A549 (cell line): ENCODE measurements around the gene MCRIP1. TPM values are rescaled to one million over a fixed set of nuclear protein-coding genes. Genes with fewer than 3 reads are reported as not detected.

Source experiments
- ATAC-seq, 2 experiments: fragments of 200-7000 bp in 1 of 2; fragments of >200 bp in 1 of 2; cut with Nextera tagmentation in 1 of 2; cut with Tn5 transposase in 1 of 2; 3 replicates each; pipeline versions ENCODE4 v1.8.0 to v1.9.1; 2018 to 2020; ENCODE audit warnings: mild to moderate bottlenecking in 1 of 2, moderate library complexity in 1 of 2
- CTCF ChIA-PET: fragments of 300-600 bp; sonication (Branson Sonifier 250); formaldehyde crosslinking; extraction: SDS; loops from one replicate; lab custom pipeline; 2021; ENCODE audit warnings: antibody characterized with exemption, inconsistent platforms; lab: Yijun Ruan, JAX
- POLR2A ChIA-PET: fragments of 350-600 bp; formaldehyde crosslinking; extraction: SDS; loops from one replicate; lab custom pipeline; 2021; ENCODE audit warnings: antibody characterized with exemption, inconsistent platforms; lab: Yijun Ruan, JAX
- DNase-seq, 2 experiments: peaks; one replicate each; pipeline versions ENCODE4 v3.0.0 to v3.0.0-alpha.2; 2011 to 2016; ENCODE audit warnings: low read depth in 1 of 2, low spot score in 1 of 2
- FAIRE-seq: peaks from 2 replicates; lab custom pipeline; 2011; peaks lifted over from hg19 to GRCh38; lab: Jason Lieb, UNC
- H3K27ac ChIP-seq, 2 experiments: fragments of >200 bp; sonication (Bioruptor Twin); formaldehyde crosslinking; 3 replicates each; pipeline ENCODE4 v1.5.1; 2016 to 2017
- H3K4me1 ChIP-seq: fragments of >200 bp; sonication (Bioruptor Twin); formaldehyde crosslinking; 3 replicates; pipeline ENCODE4 v1.6.1; 2016
- H3K4me2 ChIP-seq: fragments of >200 bp; sonication (Bioruptor Twin); formaldehyde crosslinking; 3 replicates; pipeline ENCODE4 v1.6.1; 2016
- H3K4me3 ChIP-seq: fragments of >200 bp; sonication (Bioruptor Twin); formaldehyde crosslinking; 3 replicates; pipeline ENCODE4 v1.5.1; 2016
- H3K9me3 ChIP-seq: fragments of >200 bp; sonication (Bioruptor Twin); formaldehyde crosslinking; 3 replicates; pipeline ENCODE4 v1.6.1; 2016
- CHD2 ChIP-seq: fragments of 150-350 bp; IDR thresholded peaks from 2 replicates; pipeline ENCODE4 v1.6.1; 2014; ENCODE audit warnings: low read length; ENCODE audit not compliant: partially characterized antibody
- CHD4 ChIP-seq: fragments of 200-600 bp; sonication (generic); IDR thresholded peaks from 2 replicates; pipeline ENCODE4 v1.6.1; 2016; ENCODE audit warnings: antibody characterized with exemption, mild to moderate bottlenecking, borderline replicate concordance
- FOSB ChIP-seq: fragments of 250-450 bp; sonication (Bioruptor Pico); IDR thresholded peaks from 2 replicates; pipeline ENCODE4 v1.5.0; 2020; ENCODE audit warnings: mild to moderate bottlenecking, moderate library complexity
- HES2 ChIP-seq: fragments of >200 bp; sonication (Bioruptor Twin); formaldehyde crosslinking; IDR thresholded peaks from 2 replicates; pipeline ENCODE4 v1.6.1; 2016
- JUN ChIP-seq, 2 experiments: fragments of >200 bp; sonication (Bioruptor Twin); formaldehyde crosslinking; IDR thresholded peaks; 2 replicates in 1 of 2; 3 replicates in 1 of 2; pipeline ENCODE4 v1.6.1; 2016 to 2017
- JUNB ChIP-seq: fragments of >200 bp; sonication (Bioruptor Twin); formaldehyde crosslinking; IDR thresholded peaks from 2 replicates; pipeline ENCODE4 v1.6.1; 2016
- KDM1A ChIP-seq: fragments of 200-600 bp; sonication (generic); IDR thresholded peaks from 2 replicates; pipeline ENCODE4 v1.6.1; 2016; ENCODE audit warnings: low read depth, mild to moderate bottlenecking
- MAFK ChIP-seq: fragments of 450-650 bp; IDR thresholded peaks from 2 replicates; pipeline ENCODE4 v1.6.1; 2014; ENCODE audit not compliant: partially characterized antibody
- MAZ ChIP-seq: fragments of 150-350 bp; IDR thresholded peaks from 2 replicates; pipeline ENCODE4 v1.6.1; 2014; ENCODE audit warnings: antibody characterized with exemption, low read depth, low read length, borderline replicate concordance
- NFE2L2 ChIP-seq: fragments of 150-350 bp; conservative IDR thresholded peaks from 2 replicates; pipeline ENCODE4 v1.6.1; 2014; ENCODE audit warnings: low read length
- PBX3 ChIP-seq: IDR thresholded peaks from 2 replicates; pipeline ENCODE4 v1.6.1; 2012
- POLR2AphosphoS2 ChIP-seq: conservative IDR thresholded peaks from 2 replicates; pipeline ENCODE4 v1.6.1; 2012; ENCODE audit warnings: low read length, improper control_type of control experiment, inconsistent platforms
- RAD21 ChIP-seq, 2 experiments: fragments of >200 bp in 1 of 2; sonication (Bioruptor Twin) in 1 of 2; formaldehyde crosslinking in 1 of 2; IDR thresholded peaks in 1 of 2; conservative IDR thresholded peaks in 1 of 2; 2 replicates in 1 of 2; 3 replicates in 1 of 2; pipeline ENCODE4 v1.6.1; 2012 to 2018; ENCODE audit warnings: inconsistent platforms in 1 of 2
- RFX5 ChIP-seq: fragments of 450-650 bp; IDR thresholded peaks from 2 replicates; pipeline ENCODE4 v1.7.1; 2014; ENCODE audit warnings: antibody characterized with exemption, mild to moderate bottlenecking, moderate library complexity
- SMC3 ChIP-seq: fragments of >200 bp; sonication (Bioruptor Twin); formaldehyde crosslinking; IDR thresholded peaks from 3 replicates; pipeline ENCODE4 v1.6.1; 2018; ENCODE audit warnings: inconsistent platforms
- SREBF2 ChIP-seq: fragments of 450-650 bp; IDR thresholded peaks from 2 replicates; pipeline ENCODE4 v1.6.1; 2014; ENCODE audit warnings: mild to moderate bottlenecking, moderate library complexity
- TP53 ChIP-seq: fragments of 250-450 bp; sonication (Bioruptor Pico); IDR thresholded peaks from 2 replicates; pipeline ENCODE4 v1.5.0; 2021; ENCODE audit warnings: mild to moderate bottlenecking, moderate library complexity
- ZC3H11A ChIP-seq: fragments of 450-650 bp; IDR thresholded peaks from 2 replicates; pipeline ENCODE4 v1.6.1; 2014; ENCODE audit warnings: antibody characterized with exemption, mild to moderate bottlenecking
- ZNF302 ChIP-seq: fragments of 250-450 bp; sonication (Bioruptor Pico); IDR thresholded peaks from 2 replicates; pipeline ENCODE4 v1.9.0; 2021; ENCODE audit warnings: inconsistent platforms, mild to moderate bottlenecking, moderate library complexity
- ZSCAN20 ChIP-seq: fragments of 250-450 bp; sonication (Bioruptor Pico); IDR thresholded peaks from 2 replicates; pipeline ENCODE4 v1.8.0; 2022; ENCODE audit warnings: mild to moderate bottlenecking, moderate library complexity
- WGBS: methylation state at CpG from one replicate; pipeline ENCODE4 v1.1.6; 2017; ENCODE audit errors: missing lambda C conversion rate; 5-methylcytosine and 5-hydroxymethylcytosine counted together
- polyA plus RNA-seq, 4 experiments: library from polyadenylated mRNA; depleted of rRNA in 3 of 4; stranded (reverse); fragments of >200 nt; fragmentation: RNase III in 1 of 4; extraction: RNeasy Plus Mini Kit Qiagen cat#74134 plus additional on column Dnase treatment in 1 of 4; gene quantifications; 2 replicates in 3 of 4; 3 replicates in 1 of 4; pipeline ENCODE4 v1.2.3, GENCODE V29; 2011 to 2017

The MCRIP1 gene
- polyA plus RNA-seq, 2 of the 4 experiments (the other 2 are of a cell fraction): 32.0 to 51.0 TPM

- TF ChIP-seq NFE2L2 (no peak), HES2 (no peak), CHD2 (no peak), ZNF302 (CRISPR knock-in tag) (no peak), ZSCAN20 (CRISPR knock-in tag) (no peak), TP53 (CRISPR knock-in tag) (no peak), JUN (IDR thresholded peaks at IDR 0.05) (peak; percentile 26 to 32; a peak in 1 of 5 replicates)
- FAIRE-seq: no peak
- WGBS: 81% methylated on average over 21 of the region's 21 CpGs
- Histone ChIP-seq H3K27ac (no peak overlapping the region), H3K9me3 (no peaks in the 10 kb centered on the region), H3K4me3 (no peak overlapping the region), H3K4me1 (no peaks in the 10 kb centered on the region), H3K4me2 (no peak overlapping the region)
- ChIA-PET POLR2A (interaction anchor here (2.0 to 2.3 kb wide), 2 partner anchors 10 to 18 kb away, joined by 5 to 12 read pairs; partner anchors contain the start of genes MCRIP1 and P4HB), CTCF (interaction anchor here (1.1 to 6.0 kb wide), 7 partner anchors 9 to 116 kb away, joined by 3 to 32 read pairs (median 3); partner anchors contain the start of gene PPP1R27)
- peak in 1 of 2 experiments; percentile 2; a peak in 1 of 6 replicates for ATAC-seq
- DNase-seq: no peak
Observed at GRCh38 chr17:81842725-81843504, 9.8 kb upstream of the MCRIP1 start.

GRCh38 chr17:81842378-81842724, 9.3 kb upstream of the MCRIP1 start:
- DNase-seq (no peak), FAIRE-seq (no peak), ATAC-seq (no peak)
- WGBS: 90% methylated on average over 11 of the region's 11 CpGs
- ChIA-PET POLR2A (interaction anchor here (2.0 to 2.3 kb wide), 2 partner anchors 9 to 18 kb away, joined by 5 to 12 read pairs; partner anchors contain the start of genes MCRIP1 and P4HB), CTCF (interaction anchor here (0.6 to 6.0 kb wide), 8 partner anchors 8 to 586 kb away, joined by 3 to 32 read pairs (median 3); partner anchors contain the start of gene PPP1R27)
- H3K9me3 ChIP-seq: no peaks in the 10 kb centered on the region
- no peak overlapping the region for H3K4me2 ChIP-seq
- H3K27ac ChIP-seq: no peak overlapping the region
- TF ChIP-seq KDM1A (no peak), PBX3 (no peak), ZC3H11A (no peak), JUN (IDR thresholded peaks at IDR 0.05) (0 out of 5 replicates have a peak, but pooled peaks of 1 of the 2 experiments have one; percentile 26), FOSB (no peak)
- no peak overlapping the region for H3K4me3 ChIP-seq
- H3K4me1 ChIP-seq: no peaks in the 10 kb centered on the region

- Histone ChIP-seq H3K4me1 (no peaks in the 10 kb centered on the region), H3K9me3 (no peaks in the 10 kb centered on the region), H3K4me3 (no peak overlapping the region), H3K4me2 (no peak overlapping the region), H3K27ac (no peak overlapping the region)
- POLR2A ChIA-PET: interaction anchor here (2.0 to 2.3 kb wide), 2 partner anchors 9 to 19 kb away, joined by 5 to 12 read pairs; partner anchors contain the start of genes MCRIP1 and P4HB
- no peak for DNase-seq
- CTCF ChIA-PET: interaction anchor here (0.6 to 6.0 kb wide), 9 partner anchors 11 to 586 kb away, joined by 3 to 32 read pairs (median 3); no protein-coding TSS in a partner anchor
- 90% methylated on average over 15 of the region's 15 CpGs for WGBS
- TF ChIP-seq MAFK: no peak
- TF ChIP-seq FOSB: no peak
- no peak for TF ChIP-seq MAZ
- TF ChIP-seq SMC3: no peak
- TF ChIP-seq RFX5: no peak
- no peak for TF ChIP-seq SREBF2
- no peak for TF ChIP-seq RAD21 (conservative IDR thresholded peaks at IDR 0.05 in 1 of 2, IDR thresholded peaks at IDR 0.05 in 1 of 2)
- TF ChIP-seq JUNB: no peak
- TF ChIP-seq POLR2AphosphoS2: no peak
- TF ChIP-seq CHD4: no peak
- no peak for FAIRE-seq
- no peak for ATAC-seq
Observed at GRCh38 chr17:81841866-81842265, 8.8 kb upstream of the MCRIP1 start.
